ENCODE measurements around the gene NLK.
"Not testable (repeated sequence)": the region's sequence is repeated elsewhere in the genome, so short reads cannot be mapped to it uniquely, and the experiment has no call there.

NLK gene

DNA sequence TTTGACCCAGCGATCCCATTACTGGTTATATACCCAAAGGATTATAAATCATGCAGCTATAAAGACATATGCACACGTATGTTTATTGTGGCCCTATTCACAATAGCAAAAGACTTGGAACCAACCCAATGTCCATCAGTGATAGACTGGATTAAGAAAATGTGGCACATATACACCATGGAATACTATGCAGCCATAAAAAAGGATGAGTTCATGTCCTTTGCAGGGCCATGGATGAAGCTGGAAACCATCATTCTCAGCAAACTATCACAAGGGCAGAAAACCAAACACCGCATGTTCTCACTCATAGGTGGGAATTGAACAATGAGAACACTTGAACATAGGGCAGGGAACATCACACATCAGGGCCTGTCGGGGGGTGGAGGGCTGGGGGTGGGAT is 112.9 kb downstream of the NLK start:
- DNase-seq (ENCODE audit: low read depth) = not testable (repeated sequence)

DNA sequence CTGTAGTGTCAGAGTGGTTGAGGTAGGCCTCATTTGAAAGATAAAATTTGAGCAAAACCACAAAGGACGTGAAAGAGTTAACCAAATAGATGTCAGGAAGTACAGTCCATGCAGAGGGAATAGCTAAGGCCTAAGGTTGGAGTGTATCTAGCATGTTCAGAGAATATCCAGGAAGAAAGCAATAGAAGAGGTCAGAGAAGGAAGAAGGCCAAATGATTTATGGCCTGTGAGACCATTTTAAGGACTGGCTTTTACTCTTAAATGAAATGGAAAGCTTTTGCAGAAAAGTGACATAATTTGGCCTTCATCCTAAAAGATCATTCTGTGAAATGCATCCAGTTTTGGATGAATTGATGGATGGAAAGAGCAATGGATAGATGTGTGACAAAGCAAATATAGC is 116.5 kb downstream of the NLK start:
- no peak for DNase-seq (ENCODE audit: low read depth)

DNA sequence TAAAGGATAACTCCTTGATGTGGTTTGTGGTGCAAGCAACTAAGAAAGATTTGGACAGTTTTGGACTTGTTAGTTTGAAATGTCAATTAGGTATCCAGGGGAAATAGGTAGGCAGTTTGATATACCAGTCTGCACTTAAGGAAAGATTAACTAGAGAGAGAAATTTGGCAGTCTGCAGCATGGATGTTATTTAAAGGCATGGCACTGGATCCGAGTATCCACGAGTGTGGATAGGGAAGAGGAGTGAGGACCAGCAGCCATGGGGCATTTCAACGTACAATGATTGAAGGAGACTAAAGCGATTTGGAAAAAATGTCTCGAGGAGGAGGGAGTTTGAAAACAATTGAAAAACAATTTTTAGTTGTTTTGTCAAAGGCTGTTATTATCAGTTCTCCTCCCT is 117.4 kb downstream of the NLK start:
- no peak for DNase-seq (ENCODE audit: low read depth)

DNA sequence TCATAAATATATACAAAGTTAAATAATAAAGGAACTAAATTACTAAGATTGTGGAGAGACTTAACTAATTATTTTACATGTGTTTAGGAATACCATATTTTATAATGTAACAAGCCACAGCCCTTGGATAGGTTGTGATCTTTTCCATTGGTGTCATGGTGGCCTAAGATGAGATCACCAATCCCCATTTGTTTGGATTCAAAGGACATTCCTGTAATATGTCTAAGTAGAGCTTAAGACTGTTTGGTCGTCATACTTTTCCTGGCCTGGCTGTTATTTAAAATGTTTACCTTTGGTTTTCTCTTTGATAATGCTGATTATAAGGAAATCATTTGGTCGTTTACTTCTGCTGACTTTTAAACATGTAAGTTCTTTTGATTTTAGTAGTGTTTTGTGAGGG is 118.1 kb downstream of the NLK start:
- DNase-seq (ENCODE audit: low read depth) = no peak

DNA sequence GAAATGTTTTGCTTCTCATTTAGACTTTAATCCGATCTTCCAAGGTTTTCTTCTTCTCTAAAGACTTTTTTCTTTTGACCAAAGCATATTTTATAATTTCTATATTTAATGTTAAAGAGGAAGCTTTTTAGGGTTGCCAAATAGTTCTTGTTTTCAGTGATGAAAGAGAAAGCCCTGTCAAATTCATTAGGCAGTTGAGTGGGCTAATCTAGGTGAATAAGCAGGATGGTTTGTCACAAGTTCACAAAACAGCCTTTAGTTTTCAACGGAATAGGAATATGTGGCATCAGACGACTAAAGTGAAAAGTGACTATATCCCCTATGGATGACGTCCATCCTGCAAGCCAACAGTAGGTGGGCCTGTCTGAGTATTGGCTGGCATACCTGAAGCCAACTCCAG is 118.8 kb downstream of the NLK start:
- no peak for DNase-seq (ENCODE audit: low read depth)

DNA sequence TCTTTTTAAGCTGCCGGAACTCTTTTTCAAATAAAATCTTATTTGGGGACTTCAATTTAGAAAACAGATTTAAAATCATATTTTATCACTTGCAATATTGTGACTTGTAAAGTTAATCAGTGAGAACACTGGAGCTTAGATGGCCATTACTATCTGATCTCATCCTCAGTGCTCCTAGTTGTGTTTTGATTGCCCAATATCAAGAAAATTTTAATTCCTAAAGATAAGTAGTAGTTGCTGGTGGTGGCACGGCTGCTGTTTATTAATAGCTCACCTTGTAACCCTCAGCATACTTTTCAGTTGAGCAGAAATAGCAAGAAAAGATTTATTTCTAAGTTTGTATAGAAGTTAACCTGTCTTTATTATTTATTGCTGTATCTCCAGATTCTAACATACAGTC is 124.0 kb downstream of the NLK start:
- no peak for DNase-seq (ENCODE audit: low read depth)

DNA sequence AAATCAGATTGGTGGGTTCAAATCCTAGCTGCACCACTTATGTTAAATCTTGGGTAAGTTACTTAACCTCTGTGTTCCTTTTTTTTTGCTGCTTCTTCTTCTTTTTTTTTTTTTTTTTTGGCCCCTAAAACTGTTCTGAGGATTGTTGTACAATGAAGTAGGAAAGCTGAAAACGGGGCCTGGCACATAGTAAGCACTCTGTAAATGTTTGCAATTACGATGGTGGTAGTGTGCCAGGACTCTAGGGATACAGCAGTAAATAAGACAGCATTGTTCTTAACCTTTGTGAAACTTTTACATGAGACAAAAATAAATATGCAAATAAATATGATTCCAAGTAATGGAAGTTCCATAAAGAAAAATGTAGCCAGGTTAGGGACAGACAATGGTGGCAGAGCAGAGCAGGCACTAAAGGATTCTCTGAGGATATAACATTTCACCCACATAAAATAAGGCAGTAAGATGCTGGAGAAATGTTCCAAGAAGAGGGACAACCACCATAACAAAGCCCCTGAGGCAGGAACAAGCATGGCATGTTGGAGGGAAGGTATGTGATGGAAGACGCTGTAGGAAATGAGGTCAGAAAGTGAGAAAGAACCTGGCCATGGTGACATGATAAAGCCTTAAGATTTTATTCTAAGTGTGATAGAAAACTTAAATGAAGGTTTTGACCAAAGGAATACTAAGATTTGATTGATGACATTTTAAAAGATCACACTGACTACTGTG is 127.3 kb downstream of the NLK start:
- DNase-seq (ENCODE audit: low read depth) = peak; percentile 18

DNA sequence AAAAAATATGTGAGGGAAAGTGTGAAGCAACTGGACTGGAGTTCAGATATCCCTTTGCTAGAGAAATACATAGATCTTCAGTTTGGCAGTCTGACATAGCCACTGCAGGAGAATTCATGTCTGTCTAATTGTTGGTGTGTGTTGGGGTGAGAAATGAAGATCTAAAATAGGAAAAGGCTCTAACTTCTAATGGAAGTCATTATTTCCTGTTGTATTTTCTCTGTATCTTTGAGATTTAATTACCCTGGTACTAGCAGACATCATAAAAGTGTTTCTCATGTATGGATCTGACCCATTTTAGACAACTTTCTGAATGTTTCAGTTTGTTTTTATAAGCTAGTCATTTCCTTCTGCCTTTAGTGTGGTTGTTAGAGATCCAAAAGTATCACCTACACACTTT is 128.3 kb downstream of the NLK start:
- DNase-seq (ENCODE audit: low read depth) = no peak

DNA sequence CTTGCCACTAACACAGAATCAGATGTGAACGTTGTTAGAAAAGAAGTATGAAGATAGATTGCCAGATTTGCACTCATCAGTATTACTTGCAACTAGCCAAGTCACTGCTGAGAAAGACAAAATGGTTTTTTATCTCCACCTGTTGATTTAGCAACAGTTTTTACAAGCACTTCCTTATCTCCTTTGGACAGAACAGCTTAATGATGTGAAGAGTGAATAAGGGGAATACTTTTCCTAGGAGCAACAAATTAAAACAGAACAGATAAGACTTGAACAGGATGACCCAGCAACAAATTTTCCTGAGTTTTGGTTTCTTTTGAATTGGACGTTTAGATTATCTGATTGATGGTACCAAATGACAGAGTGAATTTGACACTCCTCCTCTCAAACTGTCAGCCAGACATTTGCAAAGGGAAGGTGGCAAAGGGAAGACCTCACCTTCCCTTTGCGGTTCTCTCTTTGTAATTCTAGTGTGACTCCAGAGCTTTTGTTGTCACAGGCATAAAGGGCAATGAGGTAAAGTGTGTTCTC is 130.6 kb downstream of the NLK start:
- DNase-seq (ENCODE audit: low read depth) = no peak

DNA sequence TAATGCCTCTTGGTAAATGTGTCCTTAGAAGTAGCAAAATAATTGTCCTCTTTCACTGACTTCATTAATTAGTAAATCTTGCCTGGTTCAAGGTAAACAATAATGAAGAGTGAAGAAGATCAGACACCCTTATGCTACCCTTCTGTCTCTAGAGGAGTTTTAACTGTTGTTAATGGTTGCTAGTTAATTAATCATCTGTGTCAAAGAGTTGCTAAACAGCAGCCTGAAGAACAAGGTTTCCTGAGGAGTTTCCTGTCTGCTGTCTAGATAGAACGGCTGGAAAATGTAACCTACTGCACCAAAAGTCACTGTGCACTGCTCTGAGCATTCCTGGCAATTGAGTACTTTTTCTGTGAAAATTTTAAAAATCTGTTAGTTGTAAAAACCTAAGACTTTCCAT is 131.3 kb downstream of the NLK start:
- DNase-seq (ENCODE audit: low read depth) = no peak

DNA sequence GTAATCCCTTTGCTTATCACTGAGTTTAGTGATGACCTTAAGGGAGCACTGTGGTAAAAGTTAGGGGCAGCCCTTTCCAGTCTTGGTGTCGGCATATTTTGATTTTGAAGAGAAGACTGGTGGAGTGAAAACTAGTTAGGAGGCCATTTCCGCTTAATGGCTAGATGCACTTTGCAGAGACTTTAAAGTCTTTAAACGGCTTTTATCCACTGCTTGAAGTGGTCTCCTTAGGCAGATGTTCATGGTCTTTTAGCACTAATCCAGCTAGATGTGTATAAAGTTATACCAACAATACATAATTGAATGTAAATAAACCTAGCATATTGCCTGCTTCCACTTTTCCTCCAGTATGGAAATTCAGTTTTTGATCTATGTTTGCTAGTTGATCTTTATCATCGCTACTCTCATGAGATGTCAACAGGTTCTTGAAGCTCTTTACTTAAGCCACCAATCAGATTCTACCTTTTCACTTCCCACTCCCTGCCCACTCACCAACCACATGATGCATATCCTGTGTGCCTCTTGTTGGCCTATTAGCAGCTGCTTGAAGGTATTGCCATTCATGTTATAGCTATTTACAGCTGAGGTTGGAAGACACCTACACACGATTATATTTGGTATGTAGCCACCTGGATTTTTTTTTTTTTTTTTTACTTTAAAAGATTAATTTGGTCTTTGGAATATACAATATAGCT is 132.0 kb downstream of the NLK start:
- DNase-seq (ENCODE audit: low read depth) = no peak

DNA sequence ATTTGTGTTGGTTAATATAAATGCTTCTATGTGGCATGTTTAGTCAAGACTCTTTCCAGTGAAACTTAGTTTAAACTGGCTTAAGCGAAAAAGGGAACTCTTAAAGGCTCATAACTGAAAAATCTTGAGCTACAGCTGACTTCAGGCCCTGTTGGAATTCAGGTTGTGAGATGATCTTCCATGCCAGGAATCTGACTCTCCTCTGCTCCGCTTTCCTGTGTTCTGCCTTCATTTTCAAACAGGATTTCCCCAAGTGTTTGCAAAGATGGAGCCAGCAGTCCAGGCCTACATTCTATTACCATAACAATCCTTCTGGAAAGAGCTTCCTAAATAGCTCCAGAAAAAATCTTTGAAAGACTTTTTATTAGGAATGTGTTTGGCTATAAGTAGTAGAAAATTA is 134.9 kb downstream of the NLK start:
- DNase-seq (ENCODE audit: low read depth) = no peak

DNA sequence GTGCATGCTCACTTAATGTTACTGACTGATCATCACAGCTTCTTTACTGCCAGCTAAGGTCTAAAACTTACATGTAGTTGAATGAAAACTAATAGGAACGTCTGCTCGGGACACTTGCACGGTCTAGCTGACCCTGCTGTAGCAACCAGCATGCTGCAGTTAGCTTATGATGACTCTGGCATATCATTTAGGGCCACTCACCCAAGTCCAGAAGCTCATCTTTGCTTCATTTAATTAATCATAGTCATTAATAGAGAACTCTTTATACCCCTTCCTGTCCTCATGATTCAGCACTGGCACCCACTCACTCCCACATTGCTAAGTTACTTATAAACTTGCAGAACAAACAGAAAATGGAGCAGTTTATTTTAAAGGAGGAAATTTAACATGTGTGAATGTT is 136.3 kb downstream of the NLK start:
- no peak for DNase-seq (ENCODE audit: low read depth)

DNA sequence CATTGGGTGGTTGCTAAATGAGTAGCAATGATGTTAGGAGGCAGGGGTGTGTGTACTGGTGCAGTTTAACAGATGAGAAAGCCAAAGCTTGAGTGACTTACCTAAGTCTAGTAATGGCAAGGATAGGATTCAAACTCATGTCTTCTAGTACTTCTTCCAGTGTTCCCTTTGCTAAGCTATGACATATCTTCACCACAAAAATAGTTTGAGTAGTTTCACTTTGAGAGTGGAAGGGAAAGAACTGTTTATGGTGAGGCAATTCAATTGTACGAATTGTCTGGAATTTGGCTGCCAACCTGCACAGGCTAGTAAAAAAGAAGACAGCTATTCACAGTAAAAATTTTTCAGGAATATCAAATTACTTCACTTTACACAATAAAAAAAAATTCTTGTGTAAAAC is 138.0 kb downstream of the NLK start:
- no peak for DNase-seq (ENCODE audit: low read depth)

DNA sequence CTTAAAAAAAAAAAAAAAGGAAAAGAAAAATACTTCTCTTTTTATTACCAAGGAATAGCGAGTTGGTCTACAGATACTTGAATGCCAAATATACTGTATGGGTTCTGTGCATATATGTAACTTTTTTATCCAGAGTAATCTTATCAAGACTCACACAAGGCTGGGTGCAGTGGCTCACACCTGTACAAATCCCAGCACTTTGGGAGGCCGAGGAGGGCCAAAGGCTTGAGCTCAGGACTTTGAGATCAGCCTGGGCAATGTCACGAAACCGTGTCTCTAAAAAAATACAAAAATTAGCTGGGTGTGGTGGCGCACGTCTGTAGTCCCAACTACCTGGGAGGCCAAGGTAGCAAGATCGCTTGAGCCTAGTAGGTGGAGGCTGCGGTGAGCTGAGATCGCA is 139.1 kb downstream of the NLK start:
- DNase-seq (ENCODE audit: low read depth) = no peak

DNA sequence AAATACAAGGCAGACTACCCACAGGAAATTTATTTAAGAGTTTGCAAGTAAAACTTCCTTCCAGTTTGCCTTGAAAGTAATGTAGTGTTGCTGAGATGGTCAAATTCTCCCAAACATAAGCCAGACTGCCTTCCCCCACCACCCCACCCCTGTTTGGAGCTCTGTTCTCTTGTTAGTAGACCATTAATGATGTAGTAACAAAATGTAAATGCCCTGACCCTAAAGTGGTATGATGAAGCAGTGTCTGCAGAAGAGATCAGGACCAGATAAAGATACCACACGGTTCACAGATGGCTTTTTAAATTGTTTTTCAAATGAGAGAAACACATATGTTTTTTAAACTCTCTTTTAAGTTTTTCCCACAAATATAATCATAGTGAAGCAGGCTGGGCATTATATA is 140.1 kb downstream of the NLK start:
- DNase-seq (ENCODE audit: low read depth) = no peak

DNA sequence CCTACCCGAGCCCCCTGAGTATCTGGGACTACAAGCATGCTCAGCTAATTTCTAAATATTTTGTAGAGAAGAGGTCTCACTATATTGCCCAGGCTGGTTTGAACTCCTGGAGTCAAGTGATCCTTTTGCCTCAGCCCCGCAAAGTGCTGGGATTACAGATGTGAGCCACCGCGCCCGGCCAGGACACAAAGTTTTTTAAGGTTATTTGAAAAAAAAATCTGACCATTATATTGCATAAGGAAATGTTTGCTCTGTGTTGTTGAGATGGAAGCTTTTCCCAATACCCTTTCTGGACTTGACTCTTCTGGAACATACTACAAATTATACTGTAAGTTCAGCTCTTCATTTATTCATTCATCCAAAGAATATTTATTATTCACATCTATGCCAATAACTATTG is 143.2 kb downstream of the NLK start:
- no peak for DNase-seq (ENCODE audit: low read depth)

DNA sequence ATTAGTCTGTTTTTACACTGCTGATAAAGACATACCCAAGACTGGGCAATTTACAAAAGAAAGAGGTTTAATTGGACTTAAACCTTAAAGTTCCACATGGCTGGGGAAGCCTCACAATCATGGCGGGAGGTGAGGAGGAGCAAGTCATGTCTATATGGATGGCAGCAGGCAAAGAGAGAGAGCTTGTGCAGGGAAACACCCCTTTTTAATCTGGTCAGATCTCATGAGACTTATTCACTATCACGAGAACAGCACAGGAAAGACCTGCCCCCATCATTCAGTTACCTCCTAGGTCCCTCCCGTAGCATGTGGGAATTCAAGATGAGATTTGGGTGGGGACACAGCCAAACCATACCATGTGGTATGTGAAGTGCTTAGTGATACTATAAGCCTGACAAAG is 144.0 kb downstream of the NLK start:
- DNase-seq (ENCODE audit: low read depth) = not testable (repeated sequence)

DNA sequence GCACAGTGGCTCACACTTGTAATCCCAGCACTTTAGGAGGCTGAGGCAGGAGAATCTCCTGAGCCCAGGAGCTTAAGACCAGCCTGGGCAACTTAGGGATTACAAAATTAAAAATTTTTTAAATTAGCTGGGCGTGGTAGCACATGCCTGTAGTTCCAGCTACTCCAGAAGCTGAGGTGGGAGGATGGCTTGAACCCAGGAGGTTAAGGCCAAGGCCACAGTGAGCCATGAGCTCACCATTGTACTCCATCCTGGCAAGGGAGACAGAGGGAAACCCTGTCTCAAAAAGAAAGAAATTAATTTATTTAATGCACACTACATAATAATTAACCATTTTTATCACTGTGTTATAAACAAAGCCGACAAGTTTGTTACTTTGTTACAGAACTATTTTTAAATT is 145.5 kb downstream of the NLK start:
- DNase-seq (ENCODE audit: low read depth) = no peak

DNA sequence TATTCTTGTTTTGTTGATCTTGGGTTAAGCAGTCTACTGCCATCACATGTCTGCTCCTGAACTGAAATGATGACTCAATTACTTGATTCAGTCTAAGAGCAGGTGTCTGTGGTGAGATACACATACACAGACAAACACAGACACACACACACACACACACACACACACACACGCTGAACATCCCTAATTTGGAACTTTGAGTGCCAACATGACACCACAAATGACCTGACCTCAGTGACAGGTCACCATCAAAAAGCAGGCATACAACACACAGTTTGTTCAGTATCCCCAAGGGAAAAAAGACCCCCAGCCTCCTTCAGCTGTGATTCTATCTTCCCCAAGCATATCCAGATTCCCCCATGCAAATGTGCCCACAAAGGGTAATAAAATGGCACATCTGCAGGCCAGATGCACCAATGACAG is 146.4 kb downstream of the NLK start:
- no peak for DNase-seq (ENCODE audit: low read depth)

DNA sequence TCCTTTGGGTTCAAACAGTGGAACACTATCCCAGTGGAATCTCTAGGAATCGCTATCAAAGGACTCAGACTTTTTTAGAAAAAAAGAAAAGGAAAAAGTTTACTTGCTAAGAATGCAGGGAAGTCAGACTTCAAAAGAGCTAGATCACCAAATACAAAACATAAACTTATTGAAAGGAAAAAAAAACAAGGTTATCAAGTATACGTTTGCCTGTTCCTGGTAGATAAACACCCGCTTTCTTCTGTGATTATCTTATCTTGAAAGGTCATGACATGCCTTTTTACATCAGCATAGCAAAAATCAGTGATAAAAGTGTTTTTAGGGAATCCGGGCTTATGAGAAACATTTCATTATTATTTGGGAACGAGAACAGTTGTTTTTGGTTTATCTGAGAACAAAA is 147.2 kb downstream of the NLK start:
- no peak for DNase-seq (ENCODE audit: low read depth)

DNA sequence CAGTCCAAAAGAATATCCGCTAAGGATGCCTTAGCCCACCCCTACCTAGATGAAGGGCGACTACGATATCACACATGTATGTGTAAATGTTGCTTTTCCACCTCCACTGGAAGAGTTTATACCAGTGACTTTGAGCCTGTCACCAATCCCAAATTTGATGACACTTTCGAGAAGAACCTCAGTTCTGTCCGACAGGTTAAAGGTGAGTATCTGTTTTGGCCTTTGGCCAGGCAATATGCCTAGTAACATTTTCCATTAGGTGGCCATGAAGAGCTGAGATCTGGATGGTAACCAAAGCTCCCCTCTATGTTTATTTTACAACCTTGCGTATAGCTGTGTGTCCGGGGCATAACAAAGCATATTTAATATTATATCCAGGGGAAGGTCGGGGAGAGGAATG is 148.5 kb downstream of the NLK start:
- DNase-seq (ENCODE audit: low read depth) = no peak

DNA sequence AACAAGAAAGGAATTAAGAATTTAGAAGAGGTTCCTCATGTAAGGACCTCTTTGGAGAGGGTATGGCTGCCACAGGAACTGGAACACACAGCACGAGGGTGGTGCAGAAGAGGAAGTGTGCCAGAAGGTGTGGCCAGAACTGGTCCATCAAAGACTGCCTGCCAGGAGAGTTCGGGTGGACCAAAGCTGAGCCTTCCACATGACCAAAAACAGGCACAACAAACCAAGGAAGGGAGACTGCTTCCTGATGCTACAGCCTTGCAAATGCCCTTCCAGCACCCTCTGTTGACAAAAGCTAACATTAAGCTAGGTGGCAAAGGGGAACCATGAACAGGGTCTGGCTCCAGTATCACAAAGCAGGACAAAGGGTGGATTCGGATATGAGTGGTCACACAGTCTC is 150.8 kb downstream of the NLK start:
- DNase-seq (ENCODE audit: low read depth) = no peak

DNA sequence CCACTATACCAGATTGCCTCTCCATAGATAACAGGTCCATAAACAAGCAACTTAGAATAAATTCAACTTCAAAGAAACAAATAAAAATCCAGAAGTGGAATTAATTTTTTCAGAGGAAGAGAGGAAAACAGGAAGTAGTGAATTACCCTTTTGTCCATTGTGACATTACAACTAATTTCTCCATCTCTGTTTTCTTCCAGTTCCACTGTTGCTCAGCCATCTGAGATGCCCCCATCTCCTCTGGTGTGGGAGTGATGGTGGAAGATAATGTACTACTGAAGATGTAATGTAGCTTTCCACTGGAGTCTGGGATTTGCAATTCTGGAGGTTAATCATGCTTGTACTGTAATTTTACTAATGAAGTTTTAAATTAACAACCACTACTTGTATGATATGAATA is 151.9 kb downstream of the NLK start:
- DNase-seq (ENCODE audit: low read depth) = no peak

Data from fibroblast of the conjunctiva (primary cell).